Mesendoderm (in vitro differentiated cells): ENCODE data around the gene PGAP6.

ENCODE experiments used
- DNase-seq: peaks from one replicate; pipeline ENCODE4 v3.0.0; 2013
- H2AK5ac ChIP-seq: 2 replicates; pipeline ENCODE4 v1.6.1; 2013; ENCODE audit warnings: low read length, inconsistent platforms
- H2BK120ac ChIP-seq: 2 replicates; pipeline ENCODE4 v1.6.1; 2013; ENCODE audit warnings: low read depth, mild to moderate bottlenecking, low read length, moderate library complexity, mixed read lengths
- H2BK15ac ChIP-seq: replicated peaks from 2 replicates; pipeline ENCODE4 v1.6.1; 2013; ENCODE audit warnings: low read depth, mild to moderate bottlenecking, moderate library complexity
- H2BK5ac ChIP-seq: 2 replicates; pipeline ENCODE4 v1.6.1; 2013; ENCODE audit warnings: low read length, inconsistent platforms
- H3K18ac ChIP-seq: 2 replicates; pipeline ENCODE4 v1.6.1; 2013; ENCODE audit warnings: mild to moderate bottlenecking, low read length, mixed read lengths
- H3K23ac ChIP-seq: one replicate; pipeline ENCODE4 v1.6.1; 2013; ENCODE audit warnings: low read length
- H3K27ac ChIP-seq: 2 replicates; pipeline ENCODE4 v1.5.1; 2013; ENCODE audit warnings: low read depth, mild to moderate bottlenecking, inconsistent platforms, low read length, moderate library complexity
- H3K27me3 ChIP-seq: 2 replicates; pipeline ENCODE4 v1.6.1; 2013; ENCODE audit warnings: low read length, control low read depth, mild to moderate bottlenecking, inconsistent platforms; ENCODE audit not compliant: insufficient read depth, poor library complexity
- H3K36me3 ChIP-seq: 2 replicates; pipeline ENCODE4 v1.6.1; 2013; ENCODE audit warnings: low read length, inconsistent platforms; ENCODE audit not compliant: control insufficient read depth, insufficient read depth
- H3K4ac ChIP-seq: one replicate; pipeline ENCODE4 v1.6.1; 2013; ENCODE audit warnings: low read depth, mild to moderate bottlenecking, low read length, moderate library complexity
- H3K4me1 ChIP-seq: 2 replicates; pipeline ENCODE4 v1.6.1; 2013; ENCODE audit warnings: low read depth, low read length, inconsistent platforms; ENCODE audit not compliant: control insufficient read depth
- H3K4me2 ChIP-seq: 2 replicates; pipeline ENCODE4 v1.6.1; 2013; ENCODE audit warnings: low read length
- H3K4me3 ChIP-seq: 2 replicates; pipeline ENCODE4 v1.5.1; 2013; ENCODE audit warnings: mild to moderate bottlenecking, low read length
- H3K56ac ChIP-seq: one replicate; pipeline ENCODE4 v1.6.1; 2013; ENCODE audit warnings: low read length
- H3K79me1 ChIP-seq: 2 replicates; pipeline ENCODE4 v1.6.1; 2013; ENCODE audit warnings: low read length, inconsistent platforms
- H3K79me2 ChIP-seq: 2 replicates; pipeline ENCODE4 v1.6.1; 2013; ENCODE audit warnings: mild to moderate bottlenecking, low read length; ENCODE audit not compliant: control insufficient read depth, insufficient read depth
- H3K9ac ChIP-seq: 2 replicates; pipeline ENCODE4 v1.6.1; 2013; ENCODE audit warnings: low read length, inconsistent platforms
- H4K5ac ChIP-seq: one replicate; pipeline ENCODE4 v1.6.1; 2013; ENCODE audit warnings: low read length
- H4K8ac ChIP-seq: one replicate; pipeline ENCODE4 v1.6.1; 2013; ENCODE audit warnings: low read depth, mild to moderate bottlenecking, control low read depth, low read length, moderate library complexity
- WGBS: extraction: QIAGEN DNeasy Blood & Tissue Kit; methylation state at CpG from one replicate; pipeline ENCODE4 v1.1.7; 2013; ENCODE audit warnings: low lambda C conversion rate, missing lambda C conversion rate; ENCODE audit not compliant: insufficient coverage; ENCODE audit errors: extremely low coverage; 5-methylcytosine and 5-hydroxymethylcytosine counted together

The PGAP6 gene

GRCh38 chr16:359871-360697 is 21.7 kb downstream of the PGAP6 start:
- no peaks in the 10 kb centered on the region for H3K4me1 ChIP-seq
- no peak for DNase-seq
- no peak overlapping the region for H3K56ac ChIP-seq
- no peak overlapping the region for H4K8ac ChIP-seq
- no peak overlapping the region for H2BK15ac ChIP-seq
- no peak overlapping the region for H3K18ac ChIP-seq
- H3K79me1 ChIP-seq = no peaks in the 10 kb centered on the region
- H3K36me3 ChIP-seq = no peaks in the 10 kb centered on the region
- H3K27ac ChIP-seq = no peak overlapping the region
- H2BK5ac ChIP-seq = no peak overlapping the region
- H2BK120ac ChIP-seq = no peak overlapping the region
- H4K5ac ChIP-seq = no peak overlapping the region
- no peak overlapping the region for H3K4ac ChIP-seq
- no peaks in the 10 kb centered on the region for H3K79me2 ChIP-seq
- H3K9ac ChIP-seq = no peak overlapping the region
- H2AK5ac ChIP-seq = no peak overlapping the region
- no CpG with 5 or more reads among the region's 47 CpGs for WGBS
- H3K4me2 ChIP-seq = no peak overlapping the region
- H3K23ac ChIP-seq = no peak overlapping the region
- H3K27me3 ChIP-seq = no peaks in the 10 kb centered on the region
- H3K4me3 ChIP-seq = no peak overlapping the region

GRCh38 chr16:359067-359763 is 22.6 kb downstream of the PGAP6 start:
- Histone ChIP-seq H2BK15ac (no peak overlapping the region), H2BK120ac (no peak overlapping the region), H3K79me1 (no peaks in the 10 kb centered on the region), H4K8ac (no peak overlapping the region), H3K56ac (no peak overlapping the region), H3K36me3 (no peaks in the 10 kb centered on the region), H3K4me3 (no peak overlapping the region), H3K4ac (no peak overlapping the region), H4K5ac (no peak overlapping the region), H3K18ac (no peak overlapping the region), H2AK5ac (no peak overlapping the region), H2BK5ac (no peak overlapping the region), H3K79me2 (no peaks in the 10 kb centered on the region), H3K4me2 (no peak overlapping the region), H3K27me3 (no peaks in the 10 kb centered on the region), H3K23ac (no peak overlapping the region), H3K27ac (no peak overlapping the region), H3K9ac (no peak overlapping the region), H3K4me1 (no peaks in the 10 kb centered on the region)
- no CpG with 5 or more reads among the region's 19 CpGs for WGBS
- DNase-seq = no peak

- no peaks in the 10 kb centered on the region for H3K79me1 ChIP-seq
- no peak overlapping the region for H3K23ac ChIP-seq
- H4K8ac ChIP-seq = no peak overlapping the region
- no peaks in the 10 kb centered on the region for H3K36me3 ChIP-seq
- H3K4me1 ChIP-seq = no peaks in the 10 kb centered on the region
- no peak overlapping the region for H3K4me2 ChIP-seq
- no CpG with 5 or more reads among the region's 12 CpGs for WGBS
- no peaks in the 10 kb centered on the region for H3K27me3 ChIP-seq
- H3K4ac ChIP-seq = no peak overlapping the region
- DNase-seq = no peak
- no peak overlapping the region for H4K5ac ChIP-seq
- no peak overlapping the region for H3K4me3 ChIP-seq
- H2AK5ac ChIP-seq = no peak overlapping the region
- H2BK5ac ChIP-seq = no peak overlapping the region
- no peak overlapping the region for H2BK120ac ChIP-seq
- no peak overlapping the region for H3K56ac ChIP-seq
- H3K27ac ChIP-seq = no peak overlapping the region
- peaks cover 1% of the 10 kb centered on the region for H3K79me2 ChIP-seq
- no peak overlapping the region for H3K9ac ChIP-seq
- H2BK15ac ChIP-seq = no peak overlapping the region
- H3K18ac ChIP-seq = no peak overlapping the region
Observed at GRCh38 chr16:356741-357140, 25.0 kb downstream of the PGAP6 start.

GRCh38 chr16:354971-355461 is 26.8 kb downstream of the PGAP6 start:
- no peak overlapping the region for H3K4me3 ChIP-seq
- H3K23ac ChIP-seq = no peak overlapping the region
- H3K27me3 ChIP-seq = no peaks in the 10 kb centered on the region
- no peak overlapping the region for H3K56ac ChIP-seq
- no peak overlapping the region for H3K4ac ChIP-seq
- WGBS = no CpG with 5 or more reads among the region's 10 CpGs
- DNase-seq = no peak
- H2BK5ac ChIP-seq = no peak overlapping the region
- peaks cover 3% of the 10 kb centered on the region for H3K36me3 ChIP-seq
- no peak overlapping the region for H3K18ac ChIP-seq
- peaks cover 14% of the 10 kb centered on the region for H3K79me2 ChIP-seq
- H3K79me1 ChIP-seq = peaks cover 5% of the 10 kb centered on the region
- H3K9ac ChIP-seq = no peak overlapping the region
- H3K4me2 ChIP-seq = no peak overlapping the region
- H4K8ac ChIP-seq = no peak overlapping the region
- no peak overlapping the region for H2AK5ac ChIP-seq
- no peak overlapping the region for H4K5ac ChIP-seq
- no peak overlapping the region for H2BK15ac ChIP-seq
- no peak overlapping the region for H2BK120ac ChIP-seq
- H3K27ac ChIP-seq = no peak overlapping the region
- H3K4me1 ChIP-seq = no peaks in the 10 kb centered on the region

GRCh38 chr16:354291-354881 is 27.4 kb downstream of the PGAP6 start:
- peaks cover 20% of the 10 kb centered on the region for H3K79me2 ChIP-seq
- no peaks in the 10 kb centered on the region for H3K27me3 ChIP-seq
- H3K27ac ChIP-seq = no peak overlapping the region
- H3K18ac ChIP-seq = no peak overlapping the region
- H3K4me1 ChIP-seq = no peaks in the 10 kb centered on the region
- H2BK15ac ChIP-seq = no peak overlapping the region
- H3K79me1 ChIP-seq = peaks cover 8% of the 10 kb centered on the region
- no peak overlapping the region for H3K4ac ChIP-seq
- no peak overlapping the region for H3K23ac ChIP-seq
- no peak overlapping the region for H2BK5ac ChIP-seq
- no peak overlapping the region for H2BK120ac ChIP-seq
- H2AK5ac ChIP-seq = no peak overlapping the region
- H3K4me2 ChIP-seq = no peak overlapping the region
- H3K9ac ChIP-seq = no peak overlapping the region
- H4K8ac ChIP-seq = no peak overlapping the region
- DNase-seq = no peak
- no peak overlapping the region for H4K5ac ChIP-seq
- H3K4me3 ChIP-seq = no peak overlapping the region
- WGBS = no CpG with 5 or more reads among the region's 12 CpGs
- H3K56ac ChIP-seq = no peak overlapping the region
- peaks cover 3% of the 10 kb centered on the region for H3K36me3 ChIP-seq
